GM13977 (cell line): ENCODE measurements around the gene MBOAT1.

Experiments used
- DNase-seq: peaks from one replicate; pipeline ENCODE4 v3.0.0; 2012; ENCODE audit warnings: low spot score
- CTCF ChIP-seq: IDR thresholded peaks from 2 replicates; pipeline ENCODE4 v1.5.1; 2012; ENCODE audit warnings: mild to moderate bottlenecking, control low read depth; ENCODE audit not compliant: insufficient read depth; ENCODE audit errors: extremely low read depth, missing control alignments
- in situ Hi-C: fragments of 300-500 bp; cut with MboI; formaldehyde crosslinking; loops from one replicate; pipeline ENCODE4 v1.12.0; 2022; ENCODE audit warnings: low sequenced_read_pairs, low pct_unique_long_range_greater_than_20kb, mixed read lengths, inconsistent platforms; ENCODE audit not compliant: unreplicated experiment

The MBOAT1 gene

GRCh38 chr6:20205722-20206161 lies 6.5 kb downstream of the MBOAT1 start:
- TF ChIP-seq CTCF = no peak
- no peak for DNase-seq
- in situ Hi-C loops = no loop called here

- DNase-seq = no peak
- in situ Hi-C loops = no loop called here
- no peak for TF ChIP-seq CTCF
Measured at GRCh38 chr6:20204512-20204894, 7.8 kb downstream of the MBOAT1 start.

- TF ChIP-seq CTCF = no peak
- no peak for DNase-seq
- in situ Hi-C loops = no loop called here
Measured at GRCh38 chr6:20203561-20204511, 8.4 kb downstream of the MBOAT1 start.

- DNase-seq = no peak
- in situ Hi-C loops = no loop called here
Measured at GRCh38 chr6:20202699-20203302, 9.5 kb downstream of the MBOAT1 start.

GRCh38 chr6:20202324-20202658 lies 10.0 kb downstream of the MBOAT1 start:
- in situ Hi-C loops = no loop called here
- no peak for DNase-seq
- TF ChIP-seq CTCF = no peak

More at GRCh38 chr6:20202699-20203302, 9.5 kb downstream of the MBOAT1 start:
- TF ChIP-seq CTCF = no peak

- in situ Hi-C loops = no loop called here
- no peak for DNase-seq
- no peak for TF ChIP-seq CTCF
Measured at GRCh38 chr6:20200761-20201630, 11.3 kb downstream of the MBOAT1 start.
